Coronary artery (tissue), 2 donors: ENCODE measurements around the gene FASTK.
A peak's percentile ranks its signal among the peaks of the same experiment; 100 is the strongest.

ENCODE experiments used
- DNase-seq: peaks from one replicate; pipeline ENCODE4 v3.0.0-alpha.2; 2017; ENCODE audit warnings: low spot score
- H3K27ac ChIP-seq, 2 donors: fragments of 200-600 bp; sonication (generic); one replicate each; pipeline ENCODE4 v1.5.1; 2016 to 2019
- H3K4me3 ChIP-seq: fragments of 200-600 bp; sonication (generic); 2 replicates; pipeline ENCODE4 v1.5.1; 2016; ENCODE audit warnings: mild to moderate bottlenecking, moderate library complexity
- TF ChIP-seq, protein P1 (sequence below): fragments of 200-600 bp; sonication (generic); IDR thresholded peaks from one replicate; pipeline ENCODE4 v1.5.1; 2019; ENCODE audit warnings: antibody characterized with exemption

FASTK gene

DNA sequence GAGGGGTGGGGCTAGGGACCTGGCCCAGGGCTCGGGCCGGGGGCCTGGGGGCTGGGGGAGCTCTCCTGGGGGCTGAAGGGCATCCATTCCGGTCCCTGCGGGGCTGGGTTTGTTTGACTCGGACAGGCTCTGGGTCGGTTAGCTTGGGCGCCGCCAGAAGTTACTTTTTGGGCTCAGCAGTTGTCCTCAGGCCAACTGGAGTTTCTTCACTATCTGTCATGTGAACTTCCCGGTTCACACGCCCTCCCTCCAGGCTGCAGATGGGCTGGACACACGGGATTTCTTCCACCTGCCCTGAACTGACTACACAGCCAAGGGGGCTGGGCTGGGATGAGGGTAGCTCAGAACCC lies 17.4 kb downstream of the FASTK start:
- peak overlapping the region; percentile 58 to 99 for H3K27ac ChIP-seq
- DNase-seq, result no peak
- TF ChIP-seq, protein P1, sequence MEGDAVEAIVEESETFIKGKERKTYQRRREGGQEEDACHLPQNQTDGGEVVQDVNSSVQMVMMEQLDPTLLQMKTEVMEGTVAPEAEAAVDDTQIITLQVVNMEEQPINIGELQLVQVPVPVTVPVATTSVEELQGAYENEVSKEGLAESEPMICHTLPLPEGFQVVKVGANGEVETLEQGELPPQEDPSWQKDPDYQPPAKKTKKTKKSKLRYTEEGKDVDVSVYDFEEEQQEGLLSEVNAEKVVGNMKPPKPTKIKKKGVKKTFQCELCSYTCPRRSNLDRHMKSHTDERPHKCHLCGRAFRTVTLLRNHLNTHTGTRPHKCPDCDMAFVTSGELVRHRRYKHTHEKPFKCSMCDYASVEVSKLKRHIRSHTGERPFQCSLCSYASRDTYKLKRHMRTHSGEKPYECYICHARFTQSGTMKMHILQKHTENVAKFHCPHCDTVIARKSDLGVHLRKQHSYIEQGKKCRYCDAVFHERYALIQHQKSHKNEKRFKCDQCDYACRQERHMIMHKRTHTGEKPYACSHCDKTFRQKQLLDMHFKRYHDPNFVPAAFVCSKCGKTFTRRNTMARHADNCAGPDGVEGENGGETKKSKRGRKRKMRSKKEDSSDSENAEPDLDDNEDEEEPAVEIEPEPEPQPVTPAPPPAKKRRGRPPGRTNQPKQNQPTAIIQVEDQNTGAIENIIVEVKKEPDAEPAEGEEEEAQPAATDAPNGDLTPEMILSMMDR, result no peak
- H3K4me3 ChIP-seq, result peak overlapping the region; percentile 55

DNA sequence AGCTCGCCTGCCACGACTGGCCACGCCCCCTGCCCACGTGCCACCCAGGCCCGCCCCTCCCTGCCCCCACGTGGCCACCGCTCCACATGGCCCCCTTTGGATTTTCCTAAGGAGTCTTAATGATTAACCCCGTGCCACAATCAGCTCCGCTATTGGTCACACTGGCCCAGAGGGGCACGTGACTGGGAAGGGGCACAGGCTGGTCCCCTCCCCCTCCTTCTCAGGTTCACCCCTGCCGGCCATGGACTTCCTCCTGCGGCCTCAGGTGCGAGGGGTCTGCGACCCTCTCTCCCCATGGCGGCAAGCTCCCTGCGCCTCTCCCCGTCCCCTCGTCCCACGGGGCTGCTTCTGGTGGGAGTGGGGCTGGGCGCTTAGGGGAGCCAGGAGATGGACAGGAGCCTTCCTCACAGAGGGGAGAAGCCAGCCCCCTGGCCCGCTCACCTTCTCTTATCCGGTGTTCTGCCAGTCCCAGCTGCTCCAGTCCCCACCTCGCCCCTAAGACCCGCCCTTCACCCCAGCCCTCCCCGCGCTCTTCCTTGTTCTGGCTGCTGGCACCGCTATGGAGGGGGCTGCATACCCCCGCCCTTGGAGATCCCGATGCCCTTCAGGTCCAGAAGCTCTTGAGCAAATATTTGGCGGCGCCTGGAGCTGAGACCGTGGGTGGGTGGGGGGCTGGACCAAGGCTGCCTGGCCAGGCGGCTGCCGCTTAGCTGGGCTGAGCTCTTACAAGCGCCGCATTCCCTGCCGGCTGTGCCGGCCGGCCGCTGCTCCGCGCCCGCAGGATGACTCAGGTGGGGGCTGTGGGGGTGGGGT lies 18.0 kb downstream of the FASTK start:
- TF ChIP-seq, protein P1, result no peak
- peak overlapping the region; percentile 58 to 99 for H3K27ac ChIP-seq
- DNase-seq, result no peak
- peak overlapping the region; percentile 55 for H3K4me3 ChIP-seq

DNA sequence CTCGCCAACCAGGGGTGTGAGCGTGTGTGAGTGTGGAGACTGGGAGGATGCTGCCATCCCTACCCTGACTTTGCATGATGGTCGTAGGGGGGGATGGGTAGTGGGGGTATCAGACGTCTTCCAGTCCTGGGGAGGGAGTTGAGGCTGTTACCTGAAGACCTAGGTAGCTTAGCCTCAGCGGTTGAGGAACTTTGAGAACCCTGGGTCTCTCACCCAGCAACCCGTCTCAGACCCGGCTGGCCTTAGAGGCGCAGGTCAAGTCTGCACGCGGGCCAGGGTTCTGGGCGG lies 18.6 kb downstream of the FASTK start:
- H3K4me3 ChIP-seq, result peak overlapping the region; percentile 55
- H3K27ac ChIP-seq, result peak overlapping the region; percentile 97 to 99
- TF ChIP-seq, protein P1, result no peak
- no peak for DNase-seq

DNA sequence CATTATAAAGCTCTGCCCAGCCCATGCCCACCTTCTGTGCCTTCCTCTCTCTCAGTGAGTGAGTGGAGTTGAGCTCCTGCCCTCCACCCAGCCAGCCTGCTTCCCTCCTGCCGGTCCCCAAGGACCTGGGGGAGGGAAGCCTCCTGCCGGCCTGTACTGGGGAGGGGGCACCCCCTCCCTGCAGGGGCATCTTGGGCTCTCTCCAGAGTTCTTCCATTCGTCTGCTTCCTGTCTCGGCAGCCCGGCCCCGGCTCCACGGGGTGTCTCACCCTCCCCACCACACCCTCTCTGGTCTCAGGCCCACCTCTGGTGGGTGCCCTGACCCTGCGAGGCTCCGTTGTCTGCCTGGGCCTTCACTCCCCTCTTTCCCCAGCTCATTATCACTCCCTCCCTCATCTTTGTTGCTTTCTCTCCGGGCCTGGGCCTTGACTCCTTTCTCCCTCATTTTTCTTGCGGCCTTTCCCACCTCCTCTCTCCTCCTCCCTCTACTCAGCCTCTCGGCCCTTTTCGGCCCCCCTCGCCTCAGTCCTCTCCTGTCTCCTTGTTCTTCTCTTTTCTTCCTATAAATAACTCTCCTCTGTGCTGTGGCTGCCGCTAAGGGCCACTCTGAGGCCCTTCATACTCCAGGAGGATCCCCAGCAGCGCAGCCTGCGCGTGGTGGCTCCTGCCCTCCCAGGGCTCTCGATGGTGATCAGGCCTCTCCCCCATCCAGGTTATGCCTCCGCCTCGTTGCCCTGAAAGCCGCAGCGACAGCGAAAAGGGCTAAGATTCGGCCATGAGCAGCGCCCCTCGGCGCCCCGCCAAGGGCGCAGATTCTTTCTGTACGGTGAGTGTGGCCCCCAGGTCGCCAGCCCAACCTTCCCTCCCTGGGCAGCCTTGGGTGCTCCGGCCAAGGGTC lies 19.1 kb downstream of the FASTK start:
- TF ChIP-seq, protein P1, result no peak
- peak overlapping the region; percentile 97 to 99 for H3K27ac ChIP-seq
- DNase-seq, result no peak
- H3K4me3 ChIP-seq, result peak overlapping the region; percentile 84

DNA sequence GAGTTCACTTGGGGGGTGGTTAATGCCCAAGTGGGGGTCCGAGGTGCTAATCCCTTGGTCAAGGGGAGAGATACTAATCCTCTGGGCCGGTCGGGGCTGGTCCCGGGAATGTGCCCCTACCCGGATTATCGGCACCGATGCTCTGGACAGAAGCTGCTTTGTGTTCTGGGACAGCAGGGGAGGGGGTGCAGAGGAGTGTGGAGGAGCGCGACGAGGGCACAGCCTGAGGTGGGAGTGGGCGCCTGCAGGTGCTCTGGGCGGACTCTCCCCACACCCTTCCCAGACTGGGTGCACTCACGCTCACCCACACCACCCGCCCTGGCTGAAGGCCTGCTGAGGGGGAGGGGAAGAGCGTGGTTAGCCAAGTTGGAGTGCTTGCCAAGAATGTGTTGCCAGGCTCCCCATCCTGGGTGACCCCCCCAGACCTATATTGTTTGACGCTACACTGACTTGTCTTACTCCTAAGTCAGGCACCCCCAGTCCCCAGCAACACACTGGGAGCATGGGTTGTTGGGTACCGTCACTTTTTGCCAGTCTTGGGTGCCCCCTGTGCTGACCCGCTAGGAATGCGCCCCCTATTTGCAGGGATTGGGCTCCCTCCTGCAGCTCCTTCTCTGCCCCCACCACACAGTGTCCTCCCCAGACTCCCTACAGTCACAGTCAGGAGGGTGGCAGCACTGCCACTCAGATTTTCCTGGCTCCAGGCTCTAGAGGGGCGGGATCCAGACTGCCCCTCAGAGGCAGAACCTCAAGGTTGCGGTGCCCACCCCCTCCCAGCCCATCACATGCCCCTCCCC lies 20.0 kb downstream of the FASTK start:
- no peak for DNase-seq
- TF ChIP-seq, protein P1, result no peak
- Histone ChIP-seq H3K4me3 (peak overlapping the region; percentile 84), H3K27ac (peak overlapping the region; percentile 97 to 99)

DNA sequence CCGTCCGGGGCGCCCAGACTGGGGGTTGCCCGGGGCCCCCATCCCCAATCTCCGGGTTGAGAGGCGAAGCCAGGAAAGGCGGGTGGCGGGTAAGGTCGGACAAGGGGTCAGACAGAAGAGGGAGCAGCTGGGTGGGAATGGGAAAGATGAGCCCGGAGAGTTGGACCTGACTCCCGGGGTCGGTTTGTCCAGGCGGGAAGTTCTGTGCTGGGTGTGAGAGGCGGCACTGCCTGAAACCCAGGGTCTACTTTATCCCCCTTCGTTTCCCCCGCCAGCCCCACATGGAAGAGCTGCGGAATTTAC lies 20.5 kb downstream of the FASTK start:
- DNase-seq, result no peak
- H3K27ac ChIP-seq, result peak overlapping the region; percentile 97 to 99
- TF ChIP-seq, protein P1, result no peak
- H3K4me3 ChIP-seq, result peak overlapping the region; percentile 84
